Mesothelial cell of epicardium (in vitro differentiated cells): Measurements from ENCODE around the gene TSEN2. TPM values are rescaled to one million over a fixed set of nuclear protein-coding genes. Genes with fewer than 3 reads are reported as not detected.

ENCODE experiments used
- DNase-seq, 2 experiments: peaks; one replicate each; pipeline ENCODE4 v3.0.0; 2021; ENCODE audit warnings: low spot score in 2 of 2; ENCODE audit not compliant: unreplicated experiment in 2 of 2
- H3K27ac Mint-ChIP-seq: 2 replicates; pipeline ENCODE4 v1.8.0; 2021; ENCODE audit warnings: mixed read lengths
- H3K27me3 Mint-ChIP-seq: 2 replicates; pipeline ENCODE4 v1.8.0; 2021; ENCODE audit warnings: low read depth, mixed read lengths
- H3K36me3 Mint-ChIP-seq: 2 replicates; pipeline ENCODE4 v1.8.0; 2021; ENCODE audit warnings: mixed read lengths
- H3K4me1 Mint-ChIP-seq: 2 replicates; pipeline ENCODE4 v1.8.0; 2021; ENCODE audit warnings: mixed read lengths
- H3K4me3 Mint-ChIP-seq: 2 replicates; pipeline ENCODE4 v1.8.0; 2021; ENCODE audit warnings: mild to moderate bottlenecking, moderate library complexity, mixed read lengths
- H3K9me3 Mint-ChIP-seq: 2 replicates; pipeline ENCODE4 v1.8.0; 2021; ENCODE audit warnings: mixed read lengths
- total RNA-seq: library from RNA; stranded (reverse); gene quantifications from 3 replicates; pipeline ENCODE4 v1.2.1, GENCODE V29; 2021
- TF ChIP-seq, protein P1 (sequence below): fragments of 200-600 bp; sonication (generic); IDR thresholded peaks from one replicate; pipeline ENCODE4 v1.5.0; 2021; ENCODE audit warnings: antibody characterized with exemption; ENCODE audit not compliant: unreplicated experiment

The TSEN2 gene
- total RNA-seq, 1 donor from 2014 or later = 29.0 TPM

DNA sequence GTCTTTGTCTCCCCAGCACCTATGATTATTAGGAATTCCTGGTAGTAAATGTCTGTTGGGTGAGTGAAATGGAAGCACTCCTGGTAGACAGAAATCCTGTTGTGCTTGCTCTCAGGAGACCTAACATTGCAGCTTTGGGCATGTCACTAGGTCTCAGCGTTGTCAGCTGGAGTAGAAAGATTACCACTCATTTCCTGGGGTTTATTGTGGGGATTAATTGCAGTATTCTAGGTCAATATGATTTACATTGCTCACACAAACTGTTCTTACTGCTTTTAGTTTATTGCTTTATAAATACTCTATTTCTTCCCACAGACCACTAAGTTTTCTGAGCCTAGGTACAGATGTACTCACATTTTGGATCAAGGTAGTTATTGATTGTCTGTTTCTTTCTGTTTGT, 5.1 kb downstream of the TSEN2 start:
- DNase-seq = no peak

DNA sequence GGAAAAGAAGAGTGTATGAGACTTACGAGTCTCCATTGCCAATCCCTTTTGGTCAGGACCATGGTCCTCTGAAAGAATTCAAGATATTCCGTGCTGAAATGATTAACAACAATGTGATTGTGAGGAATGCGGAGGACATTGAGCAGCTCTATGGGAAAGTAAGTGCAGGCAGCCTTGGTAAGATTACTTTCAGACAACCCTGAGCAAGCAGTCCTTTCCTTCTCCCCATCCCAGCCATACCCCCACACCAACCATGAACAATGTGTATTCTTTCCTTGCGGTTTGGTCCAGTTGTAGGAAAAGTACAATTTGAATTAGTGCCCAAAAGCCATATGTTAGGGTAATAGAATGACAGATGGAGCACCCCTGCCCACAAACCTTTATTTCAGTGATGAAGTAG, 5.6 kb downstream of the TSEN2 start:
- DNase-seq = no peak
- no peaks in the 10 kb centered on the region for H3K9me3 Mint-ChIP-seq
- H3K27me3 Mint-ChIP-seq = no peaks in the 10 kb centered on the region
- TF ChIP-seq, protein P1, sequence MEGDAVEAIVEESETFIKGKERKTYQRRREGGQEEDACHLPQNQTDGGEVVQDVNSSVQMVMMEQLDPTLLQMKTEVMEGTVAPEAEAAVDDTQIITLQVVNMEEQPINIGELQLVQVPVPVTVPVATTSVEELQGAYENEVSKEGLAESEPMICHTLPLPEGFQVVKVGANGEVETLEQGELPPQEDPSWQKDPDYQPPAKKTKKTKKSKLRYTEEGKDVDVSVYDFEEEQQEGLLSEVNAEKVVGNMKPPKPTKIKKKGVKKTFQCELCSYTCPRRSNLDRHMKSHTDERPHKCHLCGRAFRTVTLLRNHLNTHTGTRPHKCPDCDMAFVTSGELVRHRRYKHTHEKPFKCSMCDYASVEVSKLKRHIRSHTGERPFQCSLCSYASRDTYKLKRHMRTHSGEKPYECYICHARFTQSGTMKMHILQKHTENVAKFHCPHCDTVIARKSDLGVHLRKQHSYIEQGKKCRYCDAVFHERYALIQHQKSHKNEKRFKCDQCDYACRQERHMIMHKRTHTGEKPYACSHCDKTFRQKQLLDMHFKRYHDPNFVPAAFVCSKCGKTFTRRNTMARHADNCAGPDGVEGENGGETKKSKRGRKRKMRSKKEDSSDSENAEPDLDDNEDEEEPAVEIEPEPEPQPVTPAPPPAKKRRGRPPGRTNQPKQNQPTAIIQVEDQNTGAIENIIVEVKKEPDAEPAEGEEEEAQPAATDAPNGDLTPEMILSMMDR = no peak
- H3K27ac Mint-ChIP-seq = peak overlapping the region; percentile 86
- peaks cover 23% of the 10 kb centered on the region for H3K36me3 Mint-ChIP-seq
- H3K4me3 Mint-ChIP-seq = no peak overlapping the region
- peaks cover 29% of the 10 kb centered on the region for H3K4me1 Mint-ChIP-seq

More for the DNA sequence above, 5.1 kb downstream of the TSEN2 start:
- H3K36me3 Mint-ChIP-seq = peaks cover 21% of the 10 kb centered on the region
- no peaks in the 10 kb centered on the region for H3K27me3 Mint-ChIP-seq
- H3K9me3 Mint-ChIP-seq = no peaks in the 10 kb centered on the region
- no peak overlapping the region for H3K4me3 Mint-ChIP-seq
- peaks cover 32% of the 10 kb centered on the region for H3K4me1 Mint-ChIP-seq
- TF ChIP-seq, protein P1 = no peak
- H3K27ac Mint-ChIP-seq = peak overlapping the region; percentile 86

DNA sequence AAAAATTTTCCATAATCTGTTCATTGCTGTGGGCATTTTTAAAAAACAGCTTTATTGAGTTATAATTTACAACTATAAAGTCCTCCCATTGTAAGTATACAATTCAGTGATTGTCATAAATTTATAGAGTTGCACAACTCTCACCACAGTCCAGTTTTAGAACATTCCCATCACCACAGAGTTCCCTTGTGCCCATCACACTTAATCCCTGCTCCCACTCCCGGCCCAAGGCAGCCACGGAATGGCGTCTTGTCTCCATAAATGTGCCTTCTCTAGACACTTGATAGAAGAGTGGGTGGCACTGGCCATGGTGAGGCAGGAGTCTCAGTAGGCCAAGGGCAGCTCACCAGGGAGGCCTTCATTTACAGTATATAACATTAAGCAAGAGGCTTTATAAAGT, 6.3 kb downstream of the TSEN2 start:
- H3K36me3 Mint-ChIP-seq = peaks cover 24% of the 10 kb centered on the region
- H3K27me3 Mint-ChIP-seq = no peaks in the 10 kb centered on the region
- TF ChIP-seq, protein P1 = no peak
- peaks cover 22% of the 10 kb centered on the region for H3K4me1 Mint-ChIP-seq
- no peak overlapping the region for H3K4me3 Mint-ChIP-seq
- peak overlapping the region; percentile 86 for H3K27ac Mint-ChIP-seq
- no peak for DNase-seq
- no peaks in the 10 kb centered on the region for H3K9me3 Mint-ChIP-seq

DNA sequence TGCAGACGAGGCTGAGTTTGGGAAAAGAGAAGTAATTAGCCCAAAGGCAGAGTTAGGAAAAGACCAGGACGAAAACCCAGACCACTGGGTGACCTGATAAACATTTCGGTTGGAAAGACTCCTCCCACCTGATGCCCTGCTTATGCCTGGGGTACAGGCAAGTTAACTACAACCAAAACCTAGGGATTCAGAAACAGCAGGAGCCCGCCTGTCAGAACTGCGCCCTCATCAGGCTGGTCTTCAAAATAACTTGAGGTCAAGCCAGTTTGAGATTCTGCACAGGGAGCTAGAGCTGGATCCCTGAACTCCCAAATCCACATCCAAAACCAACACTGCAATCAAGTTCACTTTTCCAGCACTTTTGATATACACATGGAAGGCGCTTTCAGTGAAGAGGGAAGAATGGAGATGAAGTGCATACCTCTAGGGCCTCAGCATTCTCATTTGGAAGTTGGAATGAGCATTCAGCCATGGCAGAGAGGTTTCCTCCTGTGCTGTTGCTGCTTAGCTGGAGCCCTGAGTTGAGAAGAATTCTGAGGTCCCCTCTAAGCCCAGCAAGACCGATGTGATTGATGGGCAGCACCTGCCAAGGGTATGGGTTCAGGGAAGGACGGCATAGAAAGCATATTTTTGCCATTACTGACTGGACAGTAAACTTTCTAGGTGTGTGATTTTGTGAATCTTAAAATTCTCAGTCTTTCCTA, 11.6 kb downstream of the TSEN2 start:
- H3K27me3 Mint-ChIP-seq = no peaks in the 10 kb centered on the region

DNA sequence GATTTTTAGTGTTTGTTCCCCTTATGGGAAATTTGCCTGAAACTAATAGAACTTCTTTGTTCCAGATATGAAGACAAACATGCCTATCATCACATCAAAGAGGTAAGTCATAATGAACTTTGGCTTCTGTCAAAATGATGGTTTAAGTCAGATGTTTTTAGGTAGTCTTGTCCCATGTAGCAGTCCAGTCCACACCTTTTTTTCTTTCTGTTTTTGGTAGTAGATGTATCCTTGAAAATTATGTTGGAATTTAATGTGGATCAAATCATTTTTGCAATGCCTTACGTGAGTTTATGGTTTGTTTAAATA, 12.1 kb downstream of the TSEN2 start:
- no peaks in the 10 kb centered on the region for H3K27me3 Mint-ChIP-seq
- peaks cover 49% of the 10 kb centered on the region for H3K36me3 Mint-ChIP-seq
- TF ChIP-seq, protein P1 = no peak
- no peak for DNase-seq
- no peak overlapping the region for H3K4me3 Mint-ChIP-seq
- no peak overlapping the region for H3K27ac Mint-ChIP-seq
- H3K4me1 Mint-ChIP-seq = no peaks in the 10 kb centered on the region
- no peaks in the 10 kb centered on the region for H3K9me3 Mint-ChIP-seq

More for the DNA sequence above, 11.6 kb downstream of the TSEN2 start:
- Mint-ChIP-seq H3K4me1 (no peaks in the 10 kb centered on the region), H3K9me3 (no peaks in the 10 kb centered on the region), H3K4me3 (no peak overlapping the region), H3K27ac (no peak overlapping the region), H3K36me3 (peaks cover 46% of the 10 kb centered on the region)
- TF ChIP-seq, protein P1 = no peak
- no peak for DNase-seq
